Hepatocyte (in vitro differentiated cells): ENCODE data around the gene LNX1. TPM values are rescaled to one million over a fixed set of nuclear protein-coding genes. Genes with fewer than 3 reads are reported as not detected.

Source experiments
- DNase-seq: peaks from one replicate; pipeline ENCODE4 v3.0.0-alpha.2; 2016; ENCODE audit warnings: low spot score
- H2AFZ ChIP-seq: fragments of 200-600 bp; sonication (generic); 2 replicates; pipeline ENCODE4 v1.6.0; 2016; ENCODE audit warnings: antibody characterized with exemption, mild to moderate bottlenecking
- H3K27ac ChIP-seq: fragments of 200-600 bp; sonication (generic); 2 replicates; pipeline ENCODE4 v1.5.1; 2016; ENCODE audit warnings: mild to moderate bottlenecking
- H3K27me3 ChIP-seq: fragments of 200-600 bp; sonication (generic); 2 replicates; pipeline ENCODE4 v1.6.1; 2016
- H3K36me3 ChIP-seq: fragments of 200-600 bp; sonication (generic); replicated peaks from 2 replicates; pipeline ENCODE4 v1.5.1; 2016; ENCODE audit warnings: low read depth; ENCODE audit not compliant: insufficient read depth
- H3K4me1 ChIP-seq: fragments of 200-600 bp; sonication (generic); 2 replicates; pipeline ENCODE4 v1.5.1; 2016; ENCODE audit warnings: mild to moderate bottlenecking, moderate library complexity; ENCODE audit not compliant: insufficient read depth
- H3K4me2 ChIP-seq: fragments of 200-600 bp; sonication (generic); 2 replicates; pipeline ENCODE4 v1.6.0; 2016
- H3K4me3 ChIP-seq: fragments of 200-600 bp; sonication (generic); 2 replicates; pipeline ENCODE4 v1.5.1; 2016; ENCODE audit warnings: mild to moderate bottlenecking
- H3K79me2 ChIP-seq: fragments of 200-600 bp; sonication (generic); 2 replicates; pipeline ENCODE4 v1.6.0; 2017; ENCODE audit warnings: mild to moderate bottlenecking
- H3K9me2 ChIP-seq: fragments of 200-600 bp; sonication (generic); replicated peaks from 2 replicates; pipeline ENCODE4 v1.6.0; 2017; ENCODE audit warnings: mild to moderate bottlenecking; ENCODE audit not compliant: insufficient read depth
- H3K9me3 ChIP-seq: fragments of 200-600 bp; sonication (generic); 2 replicates; pipeline ENCODE4 v1.5.1; 2016; ENCODE audit warnings: low read depth, mild to moderate bottlenecking
- H4K20me1 ChIP-seq: fragments of 200-600 bp; sonication (generic); 2 replicates; pipeline ENCODE4 v1.6.0; 2016; ENCODE audit warnings: mild to moderate bottlenecking; ENCODE audit not compliant: insufficient read depth, poor library complexity, severe bottlenecking
- EZH2 ChIP-seq: fragments of 200-600 bp; sonication (generic); IDR thresholded peaks from 2 replicates; pipeline ENCODE4 v1.6.1; 2016; ENCODE audit warnings: antibody characterized with exemption, mild to moderate bottlenecking, borderline replicate concordance
- EZH2phosphoT487 ChIP-seq: fragments of 200-600 bp; sonication (generic); IDR thresholded peaks from one replicate; pipeline ENCODE4 v1.6.1; 2018; ENCODE audit warnings: antibody characterized with exemption, mild to moderate bottlenecking, low read depth, moderate library complexity; ENCODE audit not compliant: unreplicated experiment, severe bottlenecking
- WGBS: methylation state at CpG from one replicate; pipeline ENCODE4 v1.1.6; 2016; ENCODE audit warnings: low lambda C conversion rate; ENCODE audit errors: missing lambda C conversion rate; 5-methylcytosine and 5-hydroxymethylcytosine counted together
- polyA plus RNA-seq: library from polyadenylated mRNA; unstranded; fragments of >200 nt; fragmentation: Nextera tagmentation; extraction: Ambion mirVana; gene quantifications from 2 replicates; pipeline ENCODE4 v1.2.1, GENCODE V29; 2016
- total RNA-seq: library from RNA; depleted of rRNA; stranded (reverse); fragments of >200 nt; gene quantifications from 2 replicates; pipeline ENCODE4 v1.2.3, GENCODE V29; 2014
- TF ChIP-seq, protein P1 (sequence below): fragments of 200-600 bp; sonication (generic); IDR thresholded peaks from 2 replicates; pipeline ENCODE4 v1.5.1; 2016; ENCODE audit warnings: antibody characterized with exemption, mild to moderate bottlenecking; ENCODE audit not compliant: poor library complexity

Gene LNX1
- total and polyA plus RNA-seq, 2 experiments from 2014 or later = 8.4 to 16.7 TPM

DNA sequence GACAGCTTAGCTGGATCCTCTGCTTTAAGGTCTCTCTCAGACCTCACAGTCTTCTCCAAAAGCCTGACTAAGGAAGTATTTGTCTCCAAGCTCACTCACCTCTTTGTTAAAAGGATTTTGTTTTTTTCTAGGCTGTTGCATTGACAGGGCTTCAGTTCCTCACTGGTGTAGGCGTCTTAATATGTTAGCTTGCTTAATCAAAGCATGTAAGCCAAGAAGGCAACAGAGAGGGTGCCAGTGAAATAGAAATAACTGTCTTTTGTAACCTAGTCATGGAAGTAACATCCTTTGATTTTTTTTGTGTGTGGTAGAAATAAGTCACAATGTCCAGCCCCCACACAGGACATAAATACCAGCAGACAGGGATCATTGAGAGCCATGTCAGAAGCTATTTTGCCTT is 155.0 kb downstream of the LNX1 start:
- no peak for DNase-seq
- no peaks in the 10 kb centered on the region for H3K9me3 ChIP-seq
- H3K4me2 ChIP-seq = no peak overlapping the region
- no peaks in the 10 kb centered on the region for H4K20me1 ChIP-seq
- no peaks in the 10 kb centered on the region for H3K4me1 ChIP-seq
- H3K9me2 ChIP-seq = no peaks in the 10 kb centered on the region
- 100% methylated on average over 1 of the region's 1 CpG for WGBS
- H3K27ac ChIP-seq = no peak overlapping the region
- H3K4me3 ChIP-seq = no peak overlapping the region
- TF ChIP-seq EZH2 (no peak), EZH2phosphoT487 (no peak)
- TF ChIP-seq, protein P1, sequence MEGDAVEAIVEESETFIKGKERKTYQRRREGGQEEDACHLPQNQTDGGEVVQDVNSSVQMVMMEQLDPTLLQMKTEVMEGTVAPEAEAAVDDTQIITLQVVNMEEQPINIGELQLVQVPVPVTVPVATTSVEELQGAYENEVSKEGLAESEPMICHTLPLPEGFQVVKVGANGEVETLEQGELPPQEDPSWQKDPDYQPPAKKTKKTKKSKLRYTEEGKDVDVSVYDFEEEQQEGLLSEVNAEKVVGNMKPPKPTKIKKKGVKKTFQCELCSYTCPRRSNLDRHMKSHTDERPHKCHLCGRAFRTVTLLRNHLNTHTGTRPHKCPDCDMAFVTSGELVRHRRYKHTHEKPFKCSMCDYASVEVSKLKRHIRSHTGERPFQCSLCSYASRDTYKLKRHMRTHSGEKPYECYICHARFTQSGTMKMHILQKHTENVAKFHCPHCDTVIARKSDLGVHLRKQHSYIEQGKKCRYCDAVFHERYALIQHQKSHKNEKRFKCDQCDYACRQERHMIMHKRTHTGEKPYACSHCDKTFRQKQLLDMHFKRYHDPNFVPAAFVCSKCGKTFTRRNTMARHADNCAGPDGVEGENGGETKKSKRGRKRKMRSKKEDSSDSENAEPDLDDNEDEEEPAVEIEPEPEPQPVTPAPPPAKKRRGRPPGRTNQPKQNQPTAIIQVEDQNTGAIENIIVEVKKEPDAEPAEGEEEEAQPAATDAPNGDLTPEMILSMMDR = no peak
- H2AFZ ChIP-seq = no peak overlapping the region
- H3K79me2 ChIP-seq = peaks cover 44% of the 10 kb centered on the region
- no peaks in the 10 kb centered on the region for H3K27me3 ChIP-seq
- H3K36me3 ChIP-seq = no peaks in the 10 kb centered on the region

- H3K27ac ChIP-seq = peak overlapping the region; percentile 3
Measured at GRCh38 chr4:53432528-53433424, 158.5 kb downstream of the LNX1 start.

GRCh38 chr4:53431052-53431451 is 160.2 kb downstream of the LNX1 start:
- Histone ChIP-seq H3K36me3 (no peaks in the 10 kb centered on the region), H3K79me2 (peaks cover 18% of the 10 kb centered on the region), H3K27me3 (no peaks in the 10 kb centered on the region), H4K20me1 (no peaks in the 10 kb centered on the region), H3K9me2 (no peaks in the 10 kb centered on the region), H3K4me1 (no peaks in the 10 kb centered on the region), H3K27ac (no peak overlapping the region), H3K9me3 (no peaks in the 10 kb centered on the region), H3K4me3 (no peak overlapping the region), H2AFZ (no peak overlapping the region), H3K4me2 (no peak overlapping the region)
- WGBS = 92% methylated on average over 5 of the region's 5 CpGs
- no peak for DNase-seq
- TF ChIP-seq EZH2phosphoT487 (no peak), EZH2 (no peak)
- TF ChIP-seq, protein P1 = no peak

More at GRCh38 chr4:53432528-53433424, 158.5 kb downstream of the LNX1 start:
- H3K4me1 ChIP-seq = no peaks in the 10 kb centered on the region
- H3K4me2 ChIP-seq = no peak overlapping the region
- TF ChIP-seq EZH2 (no peak), EZH2phosphoT487 (no peak)
- H3K9me3 ChIP-seq = no peaks in the 10 kb centered on the region
- H3K4me3 ChIP-seq = no peak overlapping the region
- WGBS = 89% methylated on average over 4 of the region's 4 CpGs
- no peaks in the 10 kb centered on the region for H3K9me2 ChIP-seq
- no peaks in the 10 kb centered on the region for H3K36me3 ChIP-seq
- peaks cover 20% of the 10 kb centered on the region for H3K79me2 ChIP-seq
- DNase-seq = no peak
- H4K20me1 ChIP-seq = no peaks in the 10 kb centered on the region
- no peak overlapping the region for H2AFZ ChIP-seq
- no peaks in the 10 kb centered on the region for H3K27me3 ChIP-seq

DNA sequence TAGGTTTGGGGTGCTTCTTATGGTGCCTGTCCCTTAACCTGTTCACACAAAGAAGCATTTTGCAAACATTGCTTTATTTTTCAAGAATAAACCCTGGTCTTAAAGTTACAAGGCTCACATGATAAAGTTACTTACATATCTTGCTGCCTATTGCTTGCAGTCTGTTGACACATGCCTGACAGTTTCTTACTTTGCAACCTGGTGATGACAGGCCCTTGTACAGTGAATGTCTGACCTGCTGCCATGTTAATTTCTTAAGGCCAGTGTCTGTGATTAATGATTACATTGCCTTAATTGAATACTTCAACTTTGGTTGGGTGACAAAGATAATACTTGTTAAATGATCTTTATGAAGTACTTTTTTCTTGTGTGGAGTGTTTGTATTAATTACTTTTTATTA is 163.9 kb downstream of the LNX1 start:
- no peak overlapping the region for H3K27ac ChIP-seq
- H3K4me2 ChIP-seq = no peak overlapping the region
- TF ChIP-seq EZH2 = no peak
- no peak for TF ChIP-seq EZH2phosphoT487
- TF ChIP-seq, protein P1 = no peak
- H4K20me1 ChIP-seq = no peaks in the 10 kb centered on the region
- no peak overlapping the region for H2AFZ ChIP-seq
- no peak for DNase-seq
- H3K4me1 ChIP-seq = no peaks in the 10 kb centered on the region
- no peaks in the 10 kb centered on the region for H3K36me3 ChIP-seq
- no peaks in the 10 kb centered on the region for H3K9me3 ChIP-seq
- H3K79me2 ChIP-seq = peaks cover 12% of the 10 kb centered on the region
- H3K4me3 ChIP-seq = no peak overlapping the region
- no peaks in the 10 kb centered on the region for H3K9me2 ChIP-seq
- H3K27me3 ChIP-seq = no peaks in the 10 kb centered on the region
